ENCODE data around the gene USP13.

DNA sequence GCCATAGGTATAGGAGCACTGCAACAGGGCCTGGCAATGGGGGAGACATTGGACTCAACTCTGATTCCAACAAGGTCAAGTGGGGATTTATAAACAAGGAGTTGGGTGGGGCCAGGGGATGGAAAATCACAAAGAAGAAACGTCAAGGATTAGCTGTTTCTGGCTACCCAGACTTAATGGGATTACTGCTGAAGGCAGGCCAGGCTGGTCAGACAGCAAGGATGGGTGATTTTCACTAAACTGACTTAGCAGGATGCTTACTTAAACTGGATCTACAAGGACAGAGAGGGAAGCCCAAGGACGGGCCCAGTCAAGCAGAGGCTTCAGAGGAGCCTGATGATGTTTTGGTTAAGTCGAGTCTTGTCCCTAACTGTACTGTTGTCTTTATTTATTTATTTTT lies 76.2 kb downstream of the USP13 start:
- no peak for TF ChIP-seq MYC (IDR thresholded peaks at IDR 0.05; ENCODE audit: low read depth, low read length)
- TF ChIP-seq, protein P1, sequence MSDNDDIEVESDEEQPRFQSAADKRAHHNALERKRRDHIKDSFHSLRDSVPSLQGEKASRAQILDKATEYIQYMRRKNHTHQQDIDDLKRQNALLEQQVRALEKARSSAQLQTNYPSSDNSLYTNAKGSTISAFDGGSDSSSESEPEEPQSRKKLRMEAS (IDR thresholded peaks at IDR 0.05; ENCODE audit: low read depth, low read length) = no peak

All from NB4 (cell line).